Effector CD4-positive, alpha-beta T cell (primary cell): ENCODE measurements around the gene MAGEF1.
"Not testable (repeated sequence)": the region's sequence is repeated elsewhere in the genome, so short reads cannot be mapped to it uniquely, and the experiment has no call there.

Source experiments
- DNase-seq: peaks from one replicate; pipeline ENCODE4 v3.0.0-alpha.2; 2020

MAGEF1 gene

DNA sequence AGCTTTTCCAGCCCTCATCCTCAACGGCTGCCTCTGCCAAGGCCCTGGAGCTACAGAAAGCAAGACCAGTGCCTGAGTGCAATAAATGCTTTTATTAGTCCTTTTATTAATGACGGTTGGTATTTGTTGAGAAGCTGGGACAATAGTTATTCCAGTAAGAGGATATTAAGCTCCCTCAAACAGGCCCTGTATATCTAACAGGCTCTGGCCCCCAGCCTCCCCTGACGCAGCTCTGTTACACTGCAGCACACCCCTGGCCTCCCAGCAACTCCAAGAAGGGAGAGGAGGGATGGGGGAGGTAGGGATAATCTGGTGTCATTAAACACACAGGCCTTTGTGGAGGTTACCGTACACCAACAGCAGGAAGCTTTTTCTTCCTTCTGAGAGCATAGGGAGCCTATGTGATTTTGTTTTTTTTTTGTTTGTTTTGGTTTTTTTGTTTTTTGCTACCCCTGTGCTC, 30.8 kb upstream of the MAGEF1 start:
- DNase-seq = no peak

DNA sequence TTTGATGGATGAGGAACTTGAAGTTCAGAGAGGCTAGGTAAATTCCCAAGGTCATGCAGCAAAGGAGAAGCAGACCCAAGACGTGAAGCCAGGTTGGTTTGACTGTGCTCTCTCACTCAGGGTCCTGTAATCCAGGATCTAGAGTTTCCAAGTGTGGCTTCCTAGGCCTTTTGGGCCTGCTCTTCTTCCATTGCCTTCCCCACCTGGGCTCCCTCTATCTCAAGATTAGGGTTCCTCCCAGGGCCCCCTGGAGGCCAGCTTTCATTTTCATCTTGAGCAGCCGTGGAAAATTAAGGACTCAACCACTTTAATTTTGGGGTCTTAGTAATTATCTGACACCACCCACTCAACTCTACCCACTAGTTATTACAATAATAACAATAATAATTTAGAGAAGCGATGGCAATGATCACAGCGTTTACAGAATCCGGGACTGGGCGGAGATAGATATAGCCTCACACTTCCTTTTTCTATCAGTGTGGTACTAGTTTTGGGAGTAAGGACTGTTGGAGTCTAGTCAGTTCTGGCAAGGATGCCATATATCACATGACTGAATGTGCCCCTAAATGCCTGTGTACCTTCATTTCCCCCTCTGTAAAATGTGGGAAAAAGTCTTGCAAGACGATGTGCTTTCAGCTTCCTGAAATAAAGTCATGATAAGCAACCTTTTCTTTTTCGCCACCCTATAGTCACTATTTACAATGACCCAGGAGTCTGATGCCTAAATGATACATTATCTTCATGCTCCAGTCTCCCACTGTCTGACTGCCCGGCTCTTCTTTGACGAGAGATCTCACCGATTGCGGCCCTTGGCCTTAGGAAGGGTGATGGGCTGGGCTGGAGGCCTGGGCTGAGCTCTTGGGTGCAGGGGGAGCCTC, 30.2 kb upstream of the MAGEF1 start:
- no peak for DNase-seq

DNA sequence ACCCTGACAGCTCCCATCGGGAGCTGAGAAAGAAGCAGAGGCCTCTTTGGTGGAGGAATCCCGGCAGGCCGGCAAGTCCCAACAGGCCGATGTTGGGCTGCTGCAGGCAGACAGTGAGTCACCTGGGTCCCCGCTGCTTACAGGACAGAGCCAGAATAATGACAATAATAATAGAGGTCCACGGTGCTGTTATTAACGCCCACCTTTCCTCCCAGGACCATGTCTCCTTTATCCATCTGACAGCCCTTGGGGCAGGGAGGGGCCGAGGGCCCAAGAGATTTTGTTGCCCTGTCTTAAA, 29.3 kb upstream of the MAGEF1 start:
- no peak for DNase-seq

DNA sequence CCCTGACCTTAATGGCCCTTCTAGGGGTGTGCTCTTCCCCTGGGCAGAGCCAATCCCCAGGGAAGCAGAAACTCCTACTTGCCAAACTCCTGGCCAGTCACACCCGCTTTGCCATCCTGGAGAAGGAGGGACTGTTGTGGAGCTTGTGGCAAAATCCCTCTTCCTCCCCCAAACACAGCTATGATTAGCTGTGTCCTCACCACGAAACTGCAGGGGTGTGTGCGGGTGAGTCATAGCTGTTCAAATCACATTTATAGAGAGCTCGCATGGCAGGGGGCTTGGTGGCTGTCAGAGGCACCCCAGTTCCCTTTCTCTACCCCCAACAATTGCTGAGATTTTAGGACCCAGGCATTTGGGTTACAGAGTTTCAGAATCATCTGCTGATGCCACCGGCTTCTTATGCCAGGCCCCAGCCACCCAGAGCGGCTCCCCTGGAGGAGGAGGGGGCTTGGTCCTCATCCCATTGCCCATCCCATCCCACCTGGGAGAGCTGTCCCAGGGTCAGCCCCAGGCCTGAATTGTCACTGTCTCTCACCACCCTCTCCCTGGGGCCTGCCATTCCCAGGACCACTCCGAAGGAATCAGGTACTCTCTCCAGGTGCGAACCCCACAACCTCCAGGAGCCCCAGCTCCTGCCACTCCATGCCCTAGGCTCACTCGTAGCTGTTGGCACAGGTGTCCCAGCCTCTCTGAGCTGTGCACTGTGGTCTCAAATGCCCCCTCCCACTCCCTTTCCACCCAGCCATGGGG, 28.8 kb upstream of the MAGEF1 start:
- DNase-seq = no peak

DNA sequence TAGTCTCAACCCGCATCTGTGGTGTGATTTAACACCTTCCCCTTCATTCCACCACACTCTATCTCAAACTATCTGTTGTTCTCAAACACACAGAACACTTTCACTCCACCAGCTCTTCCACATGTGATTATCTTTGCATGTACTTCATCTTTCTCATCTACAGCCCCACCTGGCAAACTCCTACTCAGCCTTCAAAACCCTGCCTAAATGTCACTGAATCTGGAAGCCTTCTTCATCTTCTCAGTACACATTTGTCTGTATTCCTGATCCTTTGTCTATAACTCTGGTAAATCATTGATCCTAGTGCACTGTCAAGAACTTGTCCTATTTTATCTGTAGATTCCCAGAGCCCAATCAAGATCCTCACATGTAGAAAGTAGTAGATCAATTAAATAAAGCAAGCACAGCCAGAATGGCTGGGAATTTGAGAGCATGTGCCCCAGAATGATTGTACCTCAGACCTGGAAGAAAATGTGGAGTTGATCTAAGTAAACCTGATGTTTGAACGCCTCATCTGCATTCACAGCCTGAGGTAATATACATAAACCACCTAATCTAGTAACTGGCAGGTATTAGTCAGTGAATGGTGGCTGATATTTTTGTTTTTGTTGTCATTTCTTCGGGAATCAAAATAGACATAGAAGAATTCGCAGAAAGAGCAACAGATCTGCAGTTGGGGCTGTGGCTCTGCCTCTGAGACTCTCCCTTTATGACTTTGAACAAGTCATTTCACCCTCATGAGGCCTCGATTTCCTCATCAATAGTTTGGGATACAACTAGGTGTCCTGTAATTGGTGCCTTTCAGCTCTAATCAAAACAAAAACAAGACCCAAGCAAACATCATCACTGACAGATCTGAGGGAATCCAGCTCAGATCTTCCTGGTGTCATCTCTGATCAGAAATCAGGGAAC, 28.0 kb upstream of the MAGEF1 start:
- DNase-seq = no peak

DNA sequence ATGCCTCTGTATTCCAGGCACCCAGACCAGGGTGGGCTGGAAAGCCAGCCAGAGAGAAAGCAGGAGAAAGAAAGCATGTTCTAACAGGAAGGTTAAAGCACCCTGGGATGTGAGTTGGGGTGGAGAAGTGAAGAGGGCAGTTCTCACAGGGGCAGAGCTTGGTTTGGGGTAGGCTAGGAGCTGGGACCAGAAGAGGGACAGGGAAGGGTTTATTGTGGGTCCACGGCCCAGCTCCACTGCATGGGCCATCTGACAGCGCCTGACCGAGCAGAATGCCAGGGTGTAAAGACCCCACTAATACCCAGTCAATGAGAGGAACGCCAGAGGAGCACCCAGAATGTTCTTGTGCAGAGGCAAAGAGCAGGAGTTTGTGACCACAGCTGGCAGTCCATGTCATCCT, 27.1 kb upstream of the MAGEF1 start:
- no peak for DNase-seq

DNA sequence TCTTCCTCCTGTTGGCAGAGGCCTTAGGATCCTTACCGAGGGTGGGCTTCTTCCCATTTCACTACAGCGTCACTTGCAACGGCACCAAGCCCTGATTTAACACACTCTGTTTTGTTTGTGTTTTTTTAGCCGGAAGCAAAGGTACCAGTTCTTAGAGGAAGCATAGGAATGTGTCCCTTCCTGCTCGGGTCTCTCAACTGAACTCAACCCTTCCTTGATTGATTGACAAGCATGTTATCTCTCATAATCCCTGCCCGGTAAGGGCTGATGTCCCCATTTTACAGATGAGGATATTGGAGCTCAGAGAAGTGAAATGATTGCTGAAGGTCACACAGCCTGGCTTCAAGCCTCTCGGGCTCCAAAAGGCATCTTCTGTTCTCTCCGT, 26.6 kb upstream of the MAGEF1 start:
- no peak for DNase-seq

DNA sequence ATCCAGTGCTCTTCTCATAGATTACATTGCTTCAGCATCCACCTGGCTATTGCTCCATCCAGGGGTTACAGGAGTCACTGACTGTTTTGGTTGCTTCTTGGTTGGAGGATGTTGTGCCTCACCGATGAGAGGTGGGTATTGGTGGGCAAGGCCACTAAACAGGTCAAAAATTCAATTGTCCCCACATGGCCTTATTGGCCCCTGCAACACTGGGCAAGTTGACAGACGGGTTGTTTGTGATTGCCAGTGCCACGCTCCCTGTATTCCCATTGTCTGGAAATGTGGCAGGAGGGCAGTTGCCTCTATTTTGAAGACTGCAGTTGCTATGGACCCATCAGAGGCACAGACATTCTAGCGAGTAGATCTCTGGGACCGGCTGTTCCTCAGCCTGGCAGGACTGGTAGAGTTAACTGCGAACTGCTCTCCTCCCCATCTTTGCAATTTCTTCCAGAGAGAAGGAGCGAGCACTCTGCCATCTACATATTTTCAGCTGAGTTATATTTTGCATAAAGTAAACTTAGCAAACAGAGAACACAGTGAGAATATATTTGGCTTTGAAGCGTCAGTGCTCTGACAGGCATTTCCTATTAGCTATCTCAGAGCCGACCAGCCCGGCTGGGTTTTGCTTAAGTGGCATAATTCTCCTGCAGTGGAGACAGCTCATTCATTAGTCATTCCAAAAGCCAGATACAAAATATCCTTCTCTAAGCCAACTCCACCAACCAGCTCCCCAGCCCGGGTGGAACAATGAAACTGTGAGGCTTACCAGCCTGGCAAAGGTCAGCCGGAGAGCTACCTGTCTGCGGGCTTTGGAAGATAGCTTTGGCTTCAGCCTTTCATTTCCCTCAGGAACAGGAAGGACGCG, 26.0 kb upstream of the MAGEF1 start:
- no peak for DNase-seq

DNA sequence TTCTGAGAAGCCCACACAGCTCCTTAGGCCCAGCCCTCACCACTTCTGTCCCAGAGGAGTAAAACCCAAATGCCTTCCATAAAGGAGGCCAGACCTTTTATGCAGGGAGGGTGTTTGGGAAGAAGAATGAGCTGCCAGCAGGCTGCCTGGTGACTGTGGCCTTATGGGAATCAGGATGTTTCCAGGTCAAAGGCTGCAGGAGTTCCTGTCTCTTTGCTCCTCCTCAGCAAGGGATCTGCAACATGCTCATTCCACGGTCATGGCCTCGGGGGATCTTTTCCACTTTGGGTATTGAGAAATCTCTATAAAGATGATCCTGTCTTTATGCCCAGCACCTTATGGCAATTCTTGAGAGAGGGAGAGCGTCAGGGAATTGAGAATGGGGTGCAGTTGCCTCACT, 25.2 kb upstream of the MAGEF1 start:
- DNase-seq = no peak

DNA sequence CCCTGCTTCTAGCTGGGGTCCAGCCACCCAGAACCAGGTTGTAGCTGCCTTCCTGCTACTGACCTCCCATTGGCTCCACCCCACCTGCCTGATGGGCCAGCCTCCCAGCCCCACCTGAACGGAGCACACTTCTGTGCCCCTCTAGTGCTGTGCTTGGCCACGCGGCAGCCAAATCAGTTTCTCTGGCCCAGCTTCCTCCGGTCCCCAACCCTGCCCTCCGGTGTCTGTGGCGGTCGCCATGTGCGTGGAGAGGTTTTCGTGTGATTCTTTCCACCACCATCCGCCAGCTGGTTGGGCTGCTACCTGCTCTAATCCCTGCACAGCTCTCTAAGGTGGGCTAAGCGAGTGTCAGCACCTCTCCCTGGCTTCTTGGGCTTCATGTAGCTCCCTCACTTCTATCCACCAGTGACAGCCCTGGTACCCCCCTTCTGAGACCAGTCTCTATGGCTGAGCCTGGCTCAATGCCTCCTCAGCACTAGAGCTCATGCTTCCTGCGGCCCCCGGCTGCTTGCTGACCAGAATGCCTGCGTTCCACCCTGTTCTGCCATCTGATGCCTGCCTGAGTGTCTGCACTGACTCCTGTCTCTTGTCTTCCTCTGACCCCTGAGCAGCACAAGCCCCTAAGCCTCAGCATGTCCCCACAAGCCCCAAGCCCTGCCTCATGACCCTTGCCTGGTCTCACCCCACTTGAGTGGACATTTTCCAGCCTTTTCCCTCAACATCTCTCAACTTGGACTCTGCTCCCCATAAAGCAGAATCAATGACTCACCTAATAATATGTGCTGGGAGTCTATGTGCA, 23.2 kb upstream of the MAGEF1 start:
- DNase-seq = no peak

DNA sequence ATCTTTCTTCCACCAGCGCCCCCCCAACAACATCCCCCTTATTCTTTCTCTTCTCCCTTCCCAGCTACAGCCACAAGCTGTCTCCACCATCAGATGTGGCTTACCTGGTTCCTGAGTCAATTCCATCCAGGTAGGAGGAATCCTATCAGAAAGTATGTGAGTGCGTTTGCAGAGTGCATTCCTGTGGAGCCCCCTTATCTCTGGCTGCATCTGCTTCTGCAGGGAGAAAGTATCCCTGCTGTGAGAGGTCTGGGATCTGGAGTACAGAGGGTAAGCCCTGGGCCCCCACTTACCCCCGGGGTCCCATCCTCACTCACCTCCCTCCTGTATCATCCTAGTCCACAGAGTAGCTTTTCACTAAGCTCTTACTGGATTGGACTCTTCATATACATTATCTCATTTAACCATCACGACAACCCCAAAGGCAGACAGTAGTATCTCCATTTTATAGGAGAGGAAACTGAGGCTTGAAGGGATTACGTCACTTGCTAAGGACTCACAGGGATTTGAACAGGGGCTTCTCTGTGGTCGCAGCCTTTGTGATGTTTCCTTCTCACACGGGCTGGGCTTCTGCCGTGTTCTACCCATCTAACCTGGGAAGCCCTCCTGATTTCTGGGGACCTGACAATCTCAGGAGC, 22.2 kb upstream of the MAGEF1 start:
- DNase-seq = no peak

DNA sequence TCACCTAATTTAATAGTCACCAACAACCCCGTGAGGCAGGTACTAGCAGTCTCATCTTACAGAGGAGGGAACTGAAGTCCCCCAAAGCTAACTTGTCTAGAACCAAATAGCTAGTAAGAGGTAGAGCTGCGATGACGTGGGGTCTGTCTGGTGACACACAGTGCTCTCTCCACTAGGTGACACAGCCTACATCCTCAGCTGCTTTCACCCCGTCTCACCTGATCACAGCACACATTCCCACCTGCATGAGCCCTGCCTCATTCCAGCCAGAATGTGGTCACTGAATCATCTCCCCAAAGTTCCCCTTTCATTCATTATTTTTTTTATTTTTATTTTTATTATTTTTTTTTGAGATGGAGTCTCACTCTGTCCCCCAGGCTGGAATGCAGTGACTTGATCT, 21.3 kb upstream of the MAGEF1 start:
- no peak for DNase-seq

DNA sequence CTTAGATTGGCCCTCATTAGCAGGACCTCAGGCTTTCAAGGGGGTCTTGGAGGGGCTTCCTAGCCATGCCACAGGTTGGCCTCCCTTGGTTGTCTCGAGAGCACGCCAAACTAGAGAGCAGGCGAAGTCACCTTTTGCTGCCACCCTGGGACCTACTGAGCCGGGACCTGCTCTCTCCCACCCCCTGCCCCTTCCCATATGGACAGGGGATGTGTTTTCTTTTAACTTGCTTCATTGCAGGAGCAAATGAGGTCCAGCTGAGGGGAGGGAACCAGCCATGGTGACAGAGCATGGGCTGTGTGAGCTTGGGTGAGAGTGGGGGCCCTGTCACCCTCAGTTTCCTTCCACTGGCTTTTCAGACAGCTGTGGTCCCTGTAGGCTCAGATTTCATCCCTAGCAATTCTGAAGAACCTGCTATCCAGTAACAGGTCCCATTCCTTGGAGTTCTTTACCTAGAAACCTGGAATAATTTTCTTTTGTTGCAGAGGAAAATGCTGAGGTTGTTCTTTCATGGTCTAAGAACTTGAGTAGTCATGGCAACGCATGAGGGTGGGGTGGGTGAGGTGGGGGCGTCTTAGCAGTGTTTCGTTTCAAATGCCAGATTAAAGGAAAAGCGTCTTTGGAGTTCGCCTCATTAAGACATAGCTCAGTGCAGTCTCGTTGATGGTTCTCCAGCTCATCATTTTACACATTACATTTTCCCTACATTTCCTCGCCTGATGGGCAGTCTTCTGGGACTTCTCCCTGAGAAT, 20.1 kb upstream of the MAGEF1 start:
- DNase-seq = no peak

DNA sequence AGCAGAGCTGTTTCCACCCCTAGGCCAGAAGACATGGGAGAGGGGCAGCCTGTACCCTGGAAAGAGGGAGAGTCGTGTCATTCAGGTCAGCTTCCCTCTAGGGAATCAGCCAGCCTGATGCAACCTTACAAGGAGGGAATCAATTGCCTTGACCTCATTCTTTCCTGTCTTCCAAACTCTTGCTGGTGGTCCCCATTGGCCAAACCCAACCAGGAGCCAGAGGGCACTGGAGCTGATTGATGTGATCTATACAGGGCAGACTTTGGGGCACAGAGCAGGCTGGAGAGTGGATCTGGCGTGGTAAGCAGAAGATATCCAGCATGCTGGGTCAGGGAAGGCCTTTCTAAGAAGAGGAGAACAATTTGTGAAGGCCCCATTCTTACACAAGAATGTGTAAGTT, 19.1 kb upstream of the MAGEF1 start:
- no peak for DNase-seq

DNA sequence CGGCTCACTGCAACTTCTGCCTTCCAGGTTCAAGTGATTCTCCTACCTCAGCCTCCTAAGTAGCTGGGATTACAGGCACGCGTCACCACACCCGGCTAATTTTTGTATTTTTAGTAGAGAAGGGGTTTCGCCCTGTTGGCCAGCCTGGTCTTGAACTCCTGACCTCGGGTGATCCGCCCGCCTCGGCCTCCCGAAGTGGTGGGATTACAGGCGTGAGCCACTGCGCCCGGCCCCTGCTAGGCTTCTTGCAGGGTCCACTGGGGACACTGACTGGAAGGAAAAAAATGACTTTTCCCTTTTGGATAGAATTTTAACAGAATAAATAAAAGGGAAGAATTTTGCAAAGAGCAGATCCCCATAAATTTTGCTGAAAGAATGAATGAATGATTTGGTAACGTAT, 17.3 kb upstream of the MAGEF1 start:
- DNase-seq = not testable (repeated sequence)

DNA sequence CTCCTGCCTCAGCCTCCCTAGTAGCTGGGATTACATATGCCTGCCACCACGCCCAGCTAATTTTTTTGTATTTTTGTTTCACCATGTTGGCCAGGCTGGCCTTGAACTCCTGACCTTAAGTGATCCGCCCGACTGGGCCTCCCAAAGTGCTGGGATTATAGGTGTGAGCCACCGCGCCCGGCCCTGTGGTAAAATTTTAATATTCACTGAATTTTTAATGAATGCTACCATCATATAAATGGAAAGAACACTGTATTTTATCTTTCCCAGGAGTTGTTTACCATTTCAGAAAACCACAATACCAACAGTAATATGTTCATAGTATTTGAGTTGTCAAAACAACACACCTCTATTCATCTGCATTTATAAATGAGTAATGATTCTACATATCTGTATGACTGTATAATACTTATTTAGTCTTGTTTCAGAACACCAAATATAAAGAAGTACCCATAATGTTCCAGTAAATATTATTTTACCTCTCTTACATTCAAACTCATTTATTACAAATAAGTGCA, 16.2 kb upstream of the MAGEF1 start:
- no peak for DNase-seq

DNA sequence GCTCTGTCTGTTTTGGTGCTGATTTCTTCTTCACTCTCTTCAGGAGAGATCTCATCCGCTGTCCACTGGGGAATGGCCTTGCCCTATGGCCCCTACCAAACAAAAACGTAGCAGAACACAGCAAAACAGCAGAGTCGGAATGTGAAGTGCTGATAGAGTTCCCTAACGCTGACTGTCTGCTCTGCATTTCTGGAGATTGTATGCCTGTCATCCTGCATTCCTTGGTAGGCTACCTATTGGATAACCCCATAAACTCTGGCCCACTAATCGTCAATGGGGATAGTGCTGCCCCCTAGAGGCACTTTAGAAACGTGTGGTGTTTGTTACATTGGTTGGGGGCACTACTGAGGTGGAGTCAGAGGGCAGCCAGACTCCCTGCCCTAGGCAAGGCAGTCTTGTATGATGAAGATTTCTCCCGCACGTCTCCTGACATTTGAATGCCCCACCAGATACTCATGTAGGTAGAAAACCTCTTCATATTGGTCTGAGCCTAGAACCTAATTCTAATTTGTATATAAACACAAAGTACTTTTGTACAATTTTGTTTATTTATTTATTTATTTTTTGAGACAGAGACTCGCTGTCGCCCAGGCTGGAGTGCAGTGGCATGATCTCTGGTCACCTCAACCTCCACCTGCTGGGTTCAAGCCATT, 15.6 kb upstream of the MAGEF1 start:
- DNase-seq = peak; percentile 24

DNA sequence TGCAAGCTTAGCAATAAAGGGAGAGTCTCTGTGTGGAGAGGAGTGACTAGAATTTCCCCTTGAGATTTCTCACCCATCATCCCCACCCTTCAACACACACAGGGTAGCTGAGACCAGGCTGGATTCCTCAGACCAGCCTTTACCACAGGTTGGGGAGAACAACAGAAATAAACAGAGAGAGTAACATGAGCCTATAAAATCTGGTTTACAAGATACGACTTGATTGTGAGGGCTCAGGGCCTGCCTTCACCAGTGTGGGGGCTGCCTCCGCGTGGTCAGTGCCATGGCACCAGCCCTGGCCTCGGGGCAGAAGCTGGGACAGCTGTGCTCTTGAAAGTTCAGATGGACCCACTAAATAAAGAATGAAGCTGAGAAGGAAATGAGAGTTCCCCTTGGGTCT, 14.6 kb upstream of the MAGEF1 start:
- DNase-seq = no peak

DNA sequence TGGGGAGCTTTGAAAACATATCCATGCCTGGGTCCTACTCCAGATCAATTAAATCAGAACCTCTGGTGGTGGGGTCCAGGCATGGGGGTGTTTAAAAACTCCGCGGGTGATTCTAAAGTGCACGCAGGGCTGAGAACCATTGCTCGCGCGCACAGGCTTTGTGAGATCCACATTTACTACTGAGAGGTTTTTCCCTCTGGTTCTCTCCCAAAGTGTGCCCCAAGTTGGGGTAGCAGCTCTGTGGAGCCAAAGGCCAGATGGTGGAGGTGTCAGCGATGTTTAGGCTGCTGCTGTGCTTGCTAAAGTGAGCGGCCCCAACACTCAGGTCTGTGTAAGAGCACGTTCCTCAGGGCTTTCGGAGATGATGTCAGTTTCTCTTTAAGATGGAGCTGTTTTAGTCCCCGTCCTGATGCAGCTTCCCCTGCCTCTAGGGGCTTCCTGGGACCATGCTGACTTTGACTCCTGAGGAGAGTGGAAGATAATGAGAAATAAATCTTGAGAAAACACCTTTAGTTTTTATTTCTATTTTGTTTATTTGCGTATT, 13.4 kb upstream of the MAGEF1 start:
- DNase-seq = no peak
